ENCODE measurements around the gene ZMYM4. TPM values are rescaled to one million over a fixed set of nuclear protein-coding genes. Genes with fewer than 3 reads are reported as not detected.

ZMYM4 gene
- total and polyA plus RNA-seq, 10 of the 15 experiments (the other 5 are each of a cell fraction or from before 2014, with no cell fraction given) = 8.0 to 37.0 (median 28.1) TPM

DNA sequence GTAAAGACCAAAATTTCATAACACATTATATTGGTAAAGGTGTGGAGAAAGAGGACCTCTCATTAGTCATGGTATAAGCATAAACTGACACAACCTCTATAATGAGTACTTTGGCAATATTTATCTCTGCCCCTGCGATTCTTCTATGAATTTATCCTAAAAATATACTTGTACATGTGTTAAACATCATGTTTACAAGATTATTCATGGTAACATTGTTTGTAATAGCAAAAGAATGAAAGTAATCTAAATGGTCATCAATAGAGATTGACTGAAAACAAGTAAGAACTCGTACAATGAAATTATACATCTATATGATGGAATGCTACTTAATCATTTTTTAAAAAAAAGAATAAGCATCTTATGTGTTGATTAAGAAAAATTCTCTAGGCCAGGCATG lies 192.3 kb downstream of the ZMYM4 start:
- no peak for ATAC-seq
- SMC1A ChIA-PET (ENCODE audit: uncharacterized antibody, unreplicated experiment) = interaction anchor here (1.7 to 14.3 kb wide), 2 partner anchors 10 to 78 kb away, joined by 15 to 254 read pairs; no protein-coding TSS in a partner anchor
- H2AFZ ChIP-seq (ENCODE audit: control insufficient read depth, low read depth, low read length) = no peak overlapping the region
- CTCF ChIA-PET = interaction anchor here (1.4 to 2.9 kb wide), 2 partner anchors 10 to 44 kb away, joined by 5 to 16 read pairs; no protein-coding TSS in a partner anchor
- WGBS (ENCODE audit: insufficient coverage, insufficient replicate concordance, low lambda C conversion rate, missing lambda C conversion rate) = 71% methylated on average over 2 of the region's 2 CpGs
- peaks cover 16% of the 10 kb centered on the region for H3K4me1 ChIP-seq (ENCODE audit: control insufficient read depth, insufficient read depth, low read length)
- POLR2A ChIA-PET = interaction anchor here (0.6 kb wide), 1 partner anchor 36 kb away, joined by 4 read pairs; no protein-coding TSS in a partner anchor
- TF ChIP-seq SMC3 (IDR thresholded peaks at IDR 0.05; ENCODE audit: borderline replicate concordance, low read length) (no peak), SP1 (IDR thresholded peaks at IDR 0.05; ENCODE audit: low read depth, low read length) (no peak), TCF7 (IDR thresholded peaks at IDR 0.05; ENCODE audit: borderline replicate concordance) (no peak), CREB1 (IDR thresholded peaks at IDR 0.05; ENCODE audit: low read depth) (no peak)
- TF ChIP-seq, protein P1, sequence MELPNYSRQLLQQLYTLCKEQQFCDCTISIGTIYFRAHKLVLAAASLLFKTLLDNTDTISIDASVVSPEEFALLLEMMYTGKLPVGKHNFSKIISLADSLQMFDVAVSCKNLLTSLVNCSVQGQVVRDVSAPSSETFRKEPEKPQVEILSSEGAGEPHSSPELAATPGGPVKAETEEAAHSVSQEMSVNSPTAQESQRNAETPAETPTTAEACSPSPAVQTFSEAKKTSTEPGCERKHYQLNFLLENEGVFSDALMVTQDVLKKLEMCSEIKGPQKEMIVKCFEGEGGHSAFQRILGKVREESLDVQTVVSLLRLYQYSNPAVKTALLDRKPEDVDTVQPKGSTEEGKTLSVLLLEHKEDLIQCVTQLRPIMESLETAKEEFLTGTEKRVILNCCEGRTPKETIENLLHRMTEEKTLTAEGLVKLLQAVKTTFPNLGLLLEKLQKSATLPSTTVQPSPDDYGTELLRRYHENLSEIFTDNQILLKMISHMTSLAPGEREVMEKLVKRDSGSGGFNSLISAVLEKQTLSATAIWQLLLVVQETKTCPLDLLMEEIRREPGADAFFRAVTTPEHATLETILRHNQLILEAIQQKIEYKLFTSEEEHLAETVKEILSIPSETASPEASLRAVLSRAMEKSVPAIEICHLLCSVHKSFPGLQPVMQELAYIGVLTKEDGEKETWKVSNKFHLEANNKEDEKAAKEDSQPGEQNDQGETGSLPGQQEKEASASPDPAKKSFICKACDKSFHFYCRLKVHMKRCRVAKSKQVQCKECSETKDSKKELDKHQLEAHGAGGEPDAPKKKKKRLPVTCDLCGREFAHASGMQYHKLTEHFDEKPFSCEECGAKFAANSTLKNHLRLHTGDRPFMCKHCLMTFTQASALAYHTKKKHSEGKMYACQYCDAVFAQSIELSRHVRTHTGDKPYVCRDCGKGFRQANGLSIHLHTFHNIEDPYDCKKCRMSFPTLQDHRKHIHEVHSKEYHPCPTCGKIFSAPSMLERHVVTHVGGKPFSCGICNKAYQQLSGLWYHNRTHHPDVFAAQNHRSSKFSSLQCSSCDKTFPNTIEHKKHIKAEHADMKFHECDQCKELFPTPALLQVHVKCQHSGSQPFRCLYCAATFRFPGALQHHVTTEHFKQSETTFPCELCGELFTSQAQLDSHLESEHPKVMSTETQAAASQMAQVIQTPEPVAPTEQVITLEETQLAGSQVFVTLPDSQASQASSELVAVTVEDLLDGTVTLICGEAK (IDR thresholded peaks at IDR 0.05; ENCODE audit: borderline replicate concordance) = no peak
- TF ChIP-seq, protein P2, sequence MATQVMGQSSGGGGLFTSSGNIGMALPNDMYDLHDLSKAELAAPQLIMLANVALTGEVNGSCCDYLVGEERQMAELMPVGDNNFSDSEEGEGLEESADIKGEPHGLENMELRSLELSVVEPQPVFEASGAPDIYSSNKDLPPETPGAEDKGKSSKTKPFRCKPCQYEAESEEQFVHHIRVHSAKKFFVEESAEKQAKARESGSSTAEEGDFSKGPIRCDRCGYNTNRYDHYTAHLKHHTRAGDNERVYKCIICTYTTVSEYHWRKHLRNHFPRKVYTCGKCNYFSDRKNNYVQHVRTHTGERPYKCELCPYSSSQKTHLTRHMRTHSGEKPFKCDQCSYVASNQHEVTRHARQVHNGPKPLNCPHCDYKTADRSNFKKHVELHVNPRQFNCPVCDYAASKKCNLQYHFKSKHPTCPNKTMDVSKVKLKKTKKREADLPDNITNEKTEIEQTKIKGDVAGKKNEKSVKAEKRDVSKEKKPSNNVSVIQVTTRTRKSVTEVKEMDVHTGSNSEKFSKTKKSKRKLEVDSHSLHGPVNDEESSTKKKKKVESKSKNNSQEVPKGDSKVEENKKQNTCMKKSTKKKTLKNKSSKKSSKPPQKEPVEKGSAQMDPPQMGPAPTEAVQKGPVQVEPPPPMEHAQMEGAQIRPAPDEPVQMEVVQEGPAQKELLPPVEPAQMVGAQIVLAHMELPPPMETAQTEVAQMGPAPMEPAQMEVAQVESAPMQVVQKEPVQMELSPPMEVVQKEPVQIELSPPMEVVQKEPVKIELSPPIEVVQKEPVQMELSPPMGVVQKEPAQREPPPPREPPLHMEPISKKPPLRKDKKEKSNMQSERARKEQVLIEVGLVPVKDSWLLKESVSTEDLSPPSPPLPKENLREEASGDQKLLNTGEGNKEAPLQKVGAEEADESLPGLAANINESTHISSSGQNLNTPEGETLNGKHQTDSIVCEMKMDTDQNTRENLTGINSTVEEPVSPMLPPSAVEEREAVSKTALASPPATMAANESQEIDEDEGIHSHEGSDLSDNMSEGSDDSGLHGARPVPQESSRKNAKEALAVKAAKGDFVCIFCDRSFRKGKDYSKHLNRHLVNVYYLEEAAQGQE (IDR thresholded peaks at IDR 0.05; ENCODE audit: low read depth, low read length) = no peak
- no TSS peak for BruUV-seq (replicated peaks)
- DNase-seq (ENCODE audit: low read depth, low spot score) = no peak
- no peaks in the 10 kb centered on the region for H4K20me1 ChIP-seq (ENCODE audit: control insufficient read depth, insufficient read depth)
- peaks cover 12% of the 10 kb centered on the region for H3K9me3 ChIP-seq (replicated peaks; ENCODE audit: control insufficient read depth, insufficient read depth, low read length)
- H3K27me3 ChIP-seq (replicated peaks in 1 of 2; ENCODE audit: control insufficient read depth in 2 of 2, insufficient read depth in 2 of 2, low read length in 1 of 2) = no peaks in the 10 kb centered on the region
- no peaks in the 10 kb centered on the region for H3K79me2 ChIP-seq (ENCODE audit: control insufficient read depth, insufficient read depth, low read length)
- H3K4me2 ChIP-seq (ENCODE audit: control insufficient read depth, insufficient read depth) = no peak overlapping the region
- intact Hi-C loops (cut with micrococcal nuclease; ENCODE audit: unreplicated experiment) = no loop called here
- H3K9ac ChIP-seq (ENCODE audit: control insufficient read depth, insufficient read depth, low read length) = no peak overlapping the region
- no peak overlapping the region for H3K4me3 ChIP-seq
- RAD21 ChIA-PET (ENCODE audit: unreplicated experiment) = interaction anchor here (3.0 kb wide), 1 partner anchor 76 kb away, joined by 20 read pairs; no protein-coding TSS in a partner anchor
- in situ Hi-C loops (cut with MboI) = no loop called here
- H3K27ac ChIP-seq (ENCODE audit: control insufficient read depth, insufficient read depth) = no peak overlapping the region
- no peak for FAIRE-seq
- H3K36me3 ChIP-seq (ENCODE audit: control insufficient read depth in 2 of 2, insufficient read depth in 2 of 2, low read length in 1 of 2) = peaks cover 6 to 9% of the 10 kb centered on the region in 2 experiments; a peak in 3 of 4 replicates

Measured in GM12878 (cell line).